GM23338 (cell line): ENCODE data around the gene ZDHHC5. TPM values are rescaled to one million over a fixed set of nuclear protein-coding genes. Genes with fewer than 3 reads are reported as not detected.

Experiments
- ATAC-seq: fragments of 200-7000 bp; cut with Tn5 transposase; 3 replicates; pipeline ENCODE4 v1.9.1; 2020
- DNase-seq: peaks from one replicate; pipeline ENCODE4 v3.0.0-alpha.2; 2015; ENCODE audit warnings: low spot score
- H2AFZ ChIP-seq: fragments of 200-600 bp; sonication (generic); 2 replicates; pipeline ENCODE4 v1.8.0; 2016; ENCODE audit warnings: antibody characterized with exemption, mild to moderate bottlenecking, moderate library complexity
- H3F3A ChIP-seq: fragments of 200-600 bp; sonication (generic); replicated peaks from 2 replicates; pipeline ENCODE4 v1.8.0; 2017; ENCODE audit warnings: antibody characterized with exemption, mixed run types, low read depth
- H3K27ac ChIP-seq: fragments of 200-600 bp; sonication (generic); 2 replicates; pipeline ENCODE4 v1.6.1; 2016; ENCODE audit warnings: low read depth
- H3K27me3 ChIP-seq: fragments of 200-600 bp; sonication (generic); 2 replicates; pipeline ENCODE4 v1.8.0; 2016; ENCODE audit warnings: mild to moderate bottlenecking, mixed run types, moderate library complexity; ENCODE audit not compliant: insufficient read depth
- H3K36me3 ChIP-seq: fragments of 200-600 bp; sonication (generic); 2 replicates; pipeline ENCODE4 v1.8.0; 2016; ENCODE audit warnings: mild to moderate bottlenecking; ENCODE audit not compliant: insufficient read depth
- H3K4me1 ChIP-seq: fragments of 200-600 bp; sonication (generic); 2 replicates; pipeline ENCODE4 v1.8.0; 2016; ENCODE audit warnings: mild to moderate bottlenecking, moderate library complexity; ENCODE audit not compliant: insufficient read depth
- H3K4me2 ChIP-seq: fragments of 200-600 bp; sonication (generic); 2 replicates; pipeline ENCODE4 v1.7.1; 2017; ENCODE audit warnings: mixed run types
- H3K4me3 ChIP-seq: fragments of 200-600 bp; sonication (generic); 2 replicates; pipeline ENCODE4 v1.6.1; 2016; ENCODE audit warnings: mixed run types
- H3K79me2 ChIP-seq: fragments of 200-600 bp; sonication (generic); replicated peaks from 2 replicates; pipeline ENCODE4 v1.8.0; 2017; ENCODE audit warnings: mild to moderate bottlenecking; ENCODE audit not compliant: insufficient read depth
- H3K9me2 ChIP-seq: fragments of 200-600 bp; sonication (generic); 2 replicates; pipeline ENCODE4 v1.8.0; 2017; ENCODE audit not compliant: insufficient read depth
- H4K20me1 ChIP-seq: fragments of 200-600 bp; sonication (generic); replicated peaks from 2 replicates; pipeline ENCODE4 v1.8.0; 2017; ENCODE audit warnings: mild to moderate bottlenecking; ENCODE audit not compliant: insufficient read depth
- H3K27ac Mint-ChIP-seq: 2 replicates; pipeline ENCODE4 v1.8.0; 2020; ENCODE audit warnings: inconsistent platforms, mild to moderate bottlenecking, moderate library complexity, mixed read lengths
- H3K27me3 Mint-ChIP-seq: 3 replicates; pipeline ENCODE4 v1.8.0; 2022; ENCODE audit warnings: low read depth, mild to moderate bottlenecking, moderate library complexity, mixed read lengths, inconsistent platforms; ENCODE audit not compliant: insufficient read depth, poor library complexity
- H3K36me3 Mint-ChIP-seq: 3 replicates; pipeline ENCODE4 v1.8.0; 2021; ENCODE audit warnings: low read depth, mild to moderate bottlenecking, inconsistent platforms, moderate library complexity, mixed read lengths
- H3K4me1 Mint-ChIP-seq: 3 replicates; pipeline ENCODE4 v1.8.0; 2020; ENCODE audit warnings: mild to moderate bottlenecking, inconsistent platforms, mixed read lengths
- H3K4me3 Mint-ChIP-seq: 3 replicates; pipeline ENCODE4 v1.8.0; 2021; ENCODE audit warnings: moderate library complexity, mild to moderate bottlenecking, inconsistent platforms, mixed read lengths
- H3K9me3 Mint-ChIP-seq: 3 replicates; pipeline ENCODE4 v1.8.0; 2020; ENCODE audit warnings: moderate library complexity, mild to moderate bottlenecking, inconsistent platforms, mixed read lengths
- CTCF ChIP-seq, 2 experiments: fragments of 200-600 bp in 1 of 2; sonication (generic) in 1 of 2; conservative IDR thresholded peaks; 2 replicates each; pipeline versions ENCODE4 v1.5.1 to v1.6.1; 2016 to 2017; ENCODE audit warnings: antibody characterized with exemption in 2 of 2, low read depth in 2 of 2, mild to moderate bottlenecking in 2 of 2, moderate library complexity in 1 of 2
- EZH2 ChIP-seq: fragments of 200-600 bp; sonication (generic); IDR thresholded peaks from one replicate; pipeline ENCODE4 v1.8.0; 2017; ENCODE audit warnings: antibody characterized with exemption, mild to moderate bottlenecking, low read depth; ENCODE audit not compliant: unreplicated experiment
- EZH2phosphoT487 ChIP-seq: fragments of 200-600 bp; sonication (generic); IDR thresholded peaks from one replicate; pipeline ENCODE4 v1.8.1; 2018; ENCODE audit warnings: antibody characterized with exemption; ENCODE audit not compliant: unreplicated experiment
- JUNB ChIP-seq: IDR thresholded peaks from one replicate; pipeline ENCODE4 v1.6.1; 2016; ENCODE audit warnings: antibody characterized with exemption; ENCODE audit not compliant: unreplicated experiment
- NANOG ChIP-seq: IDR thresholded peaks from 2 replicates; pipeline ENCODE4 v1.6.1; 2016; ENCODE audit warnings: antibody characterized with exemption, borderline replicate concordance
- POLR2AphosphoS5 ChIP-seq: IDR thresholded peaks from 2 replicates; pipeline ENCODE4 v1.6.1; 2016; ENCODE audit warnings: antibody characterized with exemption, low read depth
- STAT1 ChIP-seq: IDR thresholded peaks from one replicate; pipeline ENCODE4 v1.6.1; 2016; ENCODE audit warnings: antibody characterized with exemption; ENCODE audit not compliant: unreplicated experiment
- ZNF331 ChIP-seq: fragments of 250-450 bp; sonication (Bioruptor Pico); IDR thresholded peaks from 2 replicates; pipeline ENCODE4 v1.5.0; 2020; ENCODE audit warnings: low read depth, mild to moderate bottlenecking, moderate library complexity
- polyA plus RNA-seq: library from polyadenylated mRNA; unstranded; fragments of >200 nt; fragmentation: Nextera tagmentation; extraction: Ambion mirVana; gene quantifications from 2 replicates; pipeline ENCODE4 v1.2.1, GENCODE V29; 2016
- total RNA-seq: library from RNA; depleted of rRNA; stranded (reverse); fragments of >200 nt; shearing (Covaris generic); gene quantifications from 2 replicates; pipeline ENCODE4 v1.2.3, GENCODE V29; 2014
- TF ChIP-seq, protein P1 (sequence below): fragments of 250-450 bp; sonication (Bioruptor Pico); IDR thresholded peaks from 2 replicates; pipeline ENCODE4 v1.5.0; 2020; ENCODE audit warnings: mild to moderate bottlenecking, moderate library complexity

Gene ZDHHC5
- total and polyA plus RNA-seq, 2 experiments from 2014 or later = 16.9 to 42.3 TPM

- peaks cover 15% of the 10 kb centered on the region for H3K27me3 Mint-ChIP-seq
- ATAC-seq (no peak), DNase-seq (no peak)
- peaks cover 12% of the 10 kb centered on the region for H3K79me2 ChIP-seq
- H3K27ac ChIP-seq = no peak overlapping the region
- TF ChIP-seq CTCF (conservative IDR thresholded peaks at IDR 0.05; ENCODE audit: low read depth in 2 of 2) (no peak), JUNB (no peak), EZH2phosphoT487 (no peak), STAT1 (no peak), ZNF331 (CRISPR knock-in tag) (no peak), POLR2AphosphoS5 (no peak), EZH2 (no peak), NANOG (no peak)
- TF ChIP-seq, protein P1, sequence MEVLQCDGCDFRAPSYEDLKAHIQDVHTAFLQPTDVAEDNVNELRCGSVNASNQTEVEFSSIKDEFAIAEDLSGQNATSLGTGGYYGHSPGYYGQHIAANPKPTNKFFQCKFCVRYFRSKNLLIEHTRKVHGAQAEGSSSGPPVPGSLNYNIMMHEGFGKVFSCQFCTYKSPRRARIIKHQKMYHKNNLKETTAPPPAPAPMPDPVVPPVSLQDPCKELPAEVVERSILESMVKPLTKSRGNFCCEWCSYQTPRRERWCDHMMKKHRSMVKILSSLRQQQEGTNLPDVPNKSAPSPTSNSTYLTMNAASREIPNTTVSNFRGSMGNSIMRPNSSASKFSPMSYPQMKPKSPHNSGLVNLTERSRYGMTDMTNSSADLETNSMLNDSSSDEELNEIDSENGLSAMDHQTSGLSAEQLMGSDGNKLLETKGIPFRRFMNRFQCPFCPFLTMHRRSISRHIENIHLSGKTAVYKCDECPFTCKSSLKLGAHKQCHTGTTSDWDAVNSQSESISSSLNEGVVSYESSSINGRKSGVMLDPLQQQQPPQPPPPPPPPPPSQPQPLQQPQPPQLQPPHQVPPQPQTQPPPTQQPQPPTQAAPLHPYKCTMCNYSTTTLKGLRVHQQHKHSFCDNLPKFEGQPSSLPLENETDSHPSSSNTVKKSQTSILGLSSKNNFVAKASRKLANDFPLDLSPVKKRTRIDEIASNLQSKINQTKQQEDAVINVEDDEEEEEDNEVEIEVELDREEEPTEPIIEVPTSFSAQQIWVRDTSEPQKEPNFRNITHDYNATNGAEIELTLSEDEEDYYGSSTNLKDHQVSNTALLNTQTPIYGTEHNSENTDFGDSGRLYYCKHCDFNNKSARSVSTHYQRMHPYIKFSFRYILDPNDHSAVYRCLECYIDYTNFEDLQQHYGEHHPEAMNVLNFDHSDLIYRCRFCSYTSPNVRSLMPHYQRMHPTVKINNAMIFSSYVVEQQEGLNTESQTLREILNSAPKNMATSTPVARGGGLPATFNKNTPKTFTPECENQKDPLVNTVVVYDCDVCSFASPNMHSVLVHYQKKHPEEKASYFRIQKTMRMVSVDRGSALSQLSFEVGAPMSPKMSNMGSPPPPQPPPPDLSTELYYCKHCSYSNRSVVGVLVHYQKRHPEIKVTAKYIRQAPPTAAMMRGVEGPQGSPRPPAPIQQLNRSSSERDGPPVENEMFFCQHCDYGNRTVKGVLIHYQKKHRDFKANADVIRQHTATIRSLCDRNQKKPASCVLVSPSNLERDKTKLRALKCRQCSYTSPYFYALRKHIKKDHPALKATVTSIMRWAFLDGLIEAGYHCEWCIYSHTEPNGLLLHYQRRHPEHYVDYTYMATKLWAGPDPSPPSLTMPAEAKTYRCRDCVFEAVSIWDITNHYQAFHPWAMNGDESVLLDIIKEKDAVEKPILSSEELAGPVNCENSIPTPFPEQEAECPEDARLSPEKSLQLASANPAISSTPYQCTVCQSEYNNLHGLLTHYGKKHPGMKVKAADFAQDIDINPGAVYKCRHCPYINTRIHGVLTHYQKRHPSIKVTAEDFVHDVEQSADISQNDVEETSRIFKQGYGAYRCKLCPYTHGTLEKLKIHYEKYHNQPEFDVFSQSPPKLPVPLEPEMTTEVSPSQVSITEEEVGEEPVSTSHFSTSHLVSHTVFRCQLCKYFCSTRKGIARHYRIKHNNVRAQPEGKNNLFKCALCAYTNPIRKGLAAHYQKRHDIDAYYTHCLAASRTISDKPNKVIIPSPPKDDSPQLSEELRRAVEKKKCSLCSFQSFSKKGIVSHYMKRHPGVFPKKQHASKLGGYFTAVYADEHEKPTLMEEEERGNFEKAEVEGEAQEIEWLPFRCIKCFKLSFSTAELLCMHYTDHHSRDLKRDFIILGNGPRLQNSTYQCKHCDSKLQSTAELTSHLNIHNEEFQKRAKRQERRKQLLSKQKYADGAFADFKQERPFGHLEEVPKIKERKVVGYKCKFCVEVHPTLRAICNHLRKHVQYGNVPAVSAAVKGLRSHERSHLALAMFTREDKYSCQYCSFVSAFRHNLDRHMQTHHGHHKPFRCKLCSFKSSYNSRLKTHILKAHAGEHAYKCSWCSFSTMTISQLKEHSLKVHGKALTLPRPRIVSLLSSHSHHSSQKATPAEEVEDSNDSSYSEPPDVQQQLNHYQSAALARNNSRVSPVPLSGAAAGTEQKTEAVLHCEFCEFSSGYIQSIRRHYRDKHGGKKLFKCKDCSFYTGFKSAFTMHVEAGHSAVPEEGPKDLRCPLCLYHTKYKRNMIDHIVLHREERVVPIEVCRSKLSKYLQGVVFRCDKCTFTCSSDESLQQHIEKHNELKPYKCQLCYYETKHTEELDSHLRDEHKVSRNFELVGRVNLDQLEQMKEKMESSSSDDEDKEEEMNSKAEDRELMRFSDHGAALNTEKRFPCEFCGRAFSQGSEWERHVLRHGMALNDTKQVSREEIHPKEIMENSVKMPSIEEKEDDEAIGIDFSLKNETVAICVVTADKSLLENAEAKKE (CRISPR knock-in tag) = no peak
- H3K9me3 Mint-ChIP-seq = peaks cover 2% of the 10 kb centered on the region; the same call in 2 of the 3 replicates
- H3K4me1 ChIP-seq = 0 out of 2 replicates have a peak, but pooled peaks cover under 1% of the 10 kb centered on the region
- H3K36me3 ChIP-seq = peaks cover 18% of the 10 kb centered on the region
- peaks cover 31% of the 10 kb centered on the region for H3K36me3 Mint-ChIP-seq
- no peaks in the 10 kb centered on the region for H3K9me2 ChIP-seq
- no peaks in the 10 kb centered on the region for H3K27me3 ChIP-seq
- H3K4me3 ChIP-seq = no peak overlapping the region
- peaks cover 9% of the 10 kb centered on the region for H3F3A ChIP-seq
- no peak overlapping the region for H3K27ac Mint-ChIP-seq
- no peak overlapping the region for H3K4me2 ChIP-seq
- no peak overlapping the region for H3K4me3 Mint-ChIP-seq
- peaks cover under 1% of the 10 kb centered on the region; the same call in 1 of the 2 replicates for H4K20me1 ChIP-seq
- H3K4me1 Mint-ChIP-seq = peaks cover 2% of the 10 kb centered on the region; the same call in 2 of the 3 replicates
- no peak overlapping the region for H2AFZ ChIP-seq
Measured at GRCh38 chr11:57663975-57664374, 3.9 kb upstream of the ZDHHC5 start.
